Cardiac fibroblast (primary cell): ENCODE data around the gene KLHL29.

ENCODE experiments used
- DNase-seq, 2 donors: peaks; one replicate each; pipeline versions ENCODE4 v3.0.0 to v3.0.0-alpha.2; 2010; ENCODE audit warnings: low read depth in 2 of 2
- H3K4me3 ChIP-seq, 2 donors: replicated peaks in 1 of 2; 1 replicate in 1 of 2; 2 replicates in 1 of 2; pipeline ENCODE4 v1.5.1; 2011; ENCODE audit warnings: low read depth in 2 of 2, low read length in 2 of 2, mild to moderate bottlenecking in 2 of 2, moderate library complexity in 1 of 2
- CTCF ChIP-seq: IDR thresholded peaks from one replicate; pipeline ENCODE4 v1.5.1; 2011; ENCODE audit warnings: low read depth, mild to moderate bottlenecking, low read length, inconsistent platforms

KLHL29 gene

GRCh38 chr2:23509103-23509502 lies 124.1 kb downstream of the KLHL29 start:
- no peak overlapping the region for H3K4me3 ChIP-seq
- TF ChIP-seq CTCF, result no peak
- DNase-seq, result no peak

GRCh38 chr2:23509596-23510292 lies 124.8 kb downstream of the KLHL29 start:
- no peak for TF ChIP-seq CTCF
- H3K4me3 ChIP-seq, result no peak overlapping the region
- DNase-seq, result no peak

- no peak overlapping the region for H3K4me3 ChIP-seq
- no peak for DNase-seq
- TF ChIP-seq CTCF, result no peak
These were observed 125.5 kb downstream of the KLHL29 start for GRCh38 chr2:23510471-23510870.

GRCh38 chr2:23512778-23513177 lies 127.8 kb downstream of the KLHL29 start:
- TF ChIP-seq CTCF, result no peak
- H3K4me3 ChIP-seq, result no peak overlapping the region
- no peak for DNase-seq

GRCh38 chr2:23513245-23513871 lies 128.4 kb downstream of the KLHL29 start:
- H3K4me3 ChIP-seq, result no peak overlapping the region
- DNase-seq, result no peak
- no peak for TF ChIP-seq CTCF

- no peak overlapping the region for H3K4me3 ChIP-seq
- DNase-seq, result no peak
- TF ChIP-seq CTCF, result no peak
These were observed 129.2 kb downstream of the KLHL29 start for GRCh38 chr2:23513872-23514793.
